H9 (cell line): ENCODE measurements around the gene WDFY1. TPM values are rescaled to one million over a fixed set of nuclear protein-coding genes. Genes with fewer than 3 reads are reported as not detected.

Source experiments
- DNase-seq: peaks from one replicate; pipeline ENCODE4 v3.0.0-alpha.2; 2017
- H2AFZ ChIP-seq: one replicate; pipeline ENCODE4 v1.6.1; 2013; ENCODE audit warnings: mild to moderate bottlenecking, low read length, control low read depth, moderate library complexity
- H2AK5ac ChIP-seq: 2 replicates; pipeline ENCODE4 v1.6.1; 2013; ENCODE audit warnings: low read length, control low read depth, mixed read lengths; ENCODE audit not compliant: insufficient read length
- H2BK120ac ChIP-seq: one replicate; pipeline ENCODE4 v1.6.1; 2013; ENCODE audit warnings: low read depth, mild to moderate bottlenecking, low read length, control low read depth, inconsistent platforms; ENCODE audit not compliant: poor library complexity, severe bottlenecking
- H2BK12ac ChIP-seq: 2 replicates; pipeline ENCODE4 v1.6.1; 2013; ENCODE audit warnings: low read length, control low read depth, mixed read lengths, low read depth; ENCODE audit not compliant: insufficient read length
- H2BK15ac ChIP-seq: 2 replicates; pipeline ENCODE4 v1.6.1; 2013; ENCODE audit warnings: low read depth, low read length, control low read depth
- H2BK20ac ChIP-seq: one replicate; pipeline ENCODE4 v1.6.1; 2013; ENCODE audit warnings: low read depth, mild to moderate bottlenecking, low read length, control low read depth, inconsistent platforms; ENCODE audit not compliant: poor library complexity, severe bottlenecking
- H2BK5ac ChIP-seq: 2 replicates; pipeline ENCODE4 v1.6.1; 2013; ENCODE audit warnings: low read length, control low read depth, mixed read lengths; ENCODE audit not compliant: insufficient read length
- H3K14ac ChIP-seq: 2 replicates; pipeline ENCODE4 v1.6.1; 2013; ENCODE audit warnings: low read length, control low read depth; ENCODE audit not compliant: insufficient read depth
- H3K18ac ChIP-seq: 2 replicates; pipeline ENCODE4 v1.6.1; 2013; ENCODE audit warnings: low read depth, mild to moderate bottlenecking, mixed read lengths, low read length, control low read depth; ENCODE audit not compliant: insufficient read length
- H3K23ac ChIP-seq: 2 replicates; pipeline ENCODE4 v1.6.1; 2013; ENCODE audit warnings: low read length, control low read depth, mixed read lengths, low read depth; ENCODE audit not compliant: insufficient read length
- H3K23me2 ChIP-seq: 2 replicates; pipeline ENCODE4 v1.6.1; 2013; ENCODE audit warnings: low read depth, mild to moderate bottlenecking, mixed read lengths, low read length, control low read depth; ENCODE audit not compliant: insufficient read length, poor library complexity, severe bottlenecking
- H3K27ac ChIP-seq: 2 replicates; pipeline ENCODE4 v1.5.1; 2013; ENCODE audit warnings: low read length, control low read depth, mixed read lengths, low read depth; ENCODE audit not compliant: insufficient read length
- H3K27me3 ChIP-seq: 2 replicates; pipeline ENCODE4 v1.6.1; 2013; ENCODE audit warnings: low read length, control low read depth, inconsistent platforms; ENCODE audit not compliant: insufficient read depth
- H3K4ac ChIP-seq: 2 replicates; pipeline ENCODE4 v1.6.1; 2013; ENCODE audit warnings: low read depth, mild to moderate bottlenecking, control low read depth, inconsistent platforms, low read length, moderate library complexity
- H3K4me1 ChIP-seq: 2 replicates; pipeline ENCODE4 v1.6.1; 2013; ENCODE audit warnings: low read length, control low read depth, inconsistent platforms; ENCODE audit not compliant: insufficient read depth
- H3K4me2 ChIP-seq: 2 replicates; pipeline ENCODE4 v1.6.1; 2013; ENCODE audit warnings: low read length, control low read depth, mixed read lengths; ENCODE audit not compliant: insufficient read length, insufficient read depth
- H3K56ac ChIP-seq: 2 replicates; pipeline ENCODE4 v1.6.1; 2013; ENCODE audit warnings: low read depth, mild to moderate bottlenecking, mixed read lengths, low read length, control low read depth; ENCODE audit not compliant: insufficient read length
- H3K79me1 ChIP-seq: 2 replicates; pipeline ENCODE4 v1.6.1; 2013; ENCODE audit warnings: low read depth, mild to moderate bottlenecking, moderate library complexity, low read length, control low read depth, inconsistent platforms; ENCODE audit not compliant: insufficient read depth, poor library complexity, severe bottlenecking
- H3K79me2 ChIP-seq: 2 replicates; pipeline ENCODE4 v1.6.1; 2013; ENCODE audit warnings: low read length, control low read depth, inconsistent platforms; ENCODE audit not compliant: insufficient read depth
- H3K9ac ChIP-seq: 2 replicates; pipeline ENCODE4 v1.6.1; 2013; ENCODE audit warnings: low read length, control low read depth, mixed read lengths; ENCODE audit not compliant: insufficient read length; ENCODE audit errors: extremely low read depth
- H3K9me3 ChIP-seq: one replicate; pipeline ENCODE4 v1.6.1; 2013; ENCODE audit warnings: low read depth, low read length, inconsistent platforms; ENCODE audit not compliant: control insufficient read depth
- H3T11ph ChIP-seq: one replicate; pipeline ENCODE4 v1.6.1; 2013; ENCODE audit warnings: mild to moderate bottlenecking, low read length, control low read depth, inconsistent platforms
- H4K20me1 ChIP-seq: one replicate; pipeline ENCODE4 v1.6.1; 2013; ENCODE audit not compliant: control insufficient read depth, insufficient read length, insufficient read depth
- H4K5ac ChIP-seq: 2 replicates; pipeline ENCODE4 v1.6.1; 2013; ENCODE audit warnings: low read depth, mild to moderate bottlenecking, mixed read lengths, low read length, control low read depth; ENCODE audit not compliant: insufficient read length
- H4K8ac ChIP-seq: replicated peaks from 2 replicates; pipeline ENCODE4 v1.6.1; 2013; ENCODE audit warnings: low read length, control low read depth, mixed read lengths, low read depth; ENCODE audit not compliant: insufficient read length
- H4K91ac ChIP-seq: 2 replicates; pipeline ENCODE4 v1.6.1; 2013; ENCODE audit warnings: low read depth, mild to moderate bottlenecking, moderate library complexity, mixed read lengths, low read length, control low read depth; ENCODE audit not compliant: insufficient read length
- H3K27ac Mint-ChIP-seq, 3 experiments: 2 replicates in 2 of 3; 3 replicates in 1 of 3; pipeline ENCODE4 v1.8.0; 2020 to 2021; ENCODE audit warnings: mixed read lengths in 3 of 3, mild to moderate bottlenecking in 1 of 3, moderate library complexity in 1 of 3
- H3K27me3 Mint-ChIP-seq: 2 replicates; pipeline ENCODE4 v1.8.0; 2021; ENCODE audit warnings: low read depth, mild to moderate bottlenecking, moderate library complexity, mixed read lengths
- H3K36me3 Mint-ChIP-seq, 3 experiments: 2 replicates in 2 of 3; 3 replicates in 1 of 3; pipeline ENCODE4 v1.8.0; 2020 to 2021; ENCODE audit warnings: low read depth in 3 of 3, mixed read lengths in 3 of 3; ENCODE audit not compliant: insufficient read depth in 1 of 3
- H3K4me1 Mint-ChIP-seq, 2 experiments: 2 replicates each; pipeline ENCODE4 v1.8.0; 2020; ENCODE audit warnings: mixed read lengths in 2 of 2
- H3K4me3 Mint-ChIP-seq, 2 experiments: 2 replicates in 1 of 2; 3 replicates in 1 of 2; pipeline ENCODE4 v1.8.0; 2020 to 2021; ENCODE audit warnings: mild to moderate bottlenecking in 2 of 2, mixed read lengths in 2 of 2, moderate library complexity in 1 of 2
- H3K9me3 Mint-ChIP-seq, 2 experiments: 2 replicates in 1 of 2; 3 replicates in 1 of 2; pipeline ENCODE4 v1.8.0; 2020; ENCODE audit warnings: mild to moderate bottlenecking in 2 of 2, mixed read lengths in 2 of 2, moderate library complexity in 1 of 2
- WGBS: extraction: QIAGEN DNeasy Blood & Tissue Kit; methylation state at CpG from one replicate; pipeline ENCODE4 v1.1.7; 2013; ENCODE audit warnings: missing lambda C conversion rate, low lambda C conversion rate, mixed read lengths; ENCODE audit not compliant: insufficient read length; ENCODE audit errors: extremely low coverage; 5-methylcytosine and 5-hydroxymethylcytosine counted together
- total RNA-seq: library from RNA; stranded (reverse); gene quantifications from 2 replicates; pipeline ENCODE4 v1.2.1, GENCODE V29; 2021
- TF ChIP-seq, protein P1 (sequence below): fragments of 200-600 bp; sonication (generic); conservative IDR thresholded peaks from 3 replicates; pipeline ENCODE4 v1.8.0; 2021; ENCODE audit warnings: antibody characterized with exemption, mild to moderate bottlenecking

Gene WDFY1
- total RNA-seq, 1 experiment from 2014 or later, result 54.1 TPM

DNA sequence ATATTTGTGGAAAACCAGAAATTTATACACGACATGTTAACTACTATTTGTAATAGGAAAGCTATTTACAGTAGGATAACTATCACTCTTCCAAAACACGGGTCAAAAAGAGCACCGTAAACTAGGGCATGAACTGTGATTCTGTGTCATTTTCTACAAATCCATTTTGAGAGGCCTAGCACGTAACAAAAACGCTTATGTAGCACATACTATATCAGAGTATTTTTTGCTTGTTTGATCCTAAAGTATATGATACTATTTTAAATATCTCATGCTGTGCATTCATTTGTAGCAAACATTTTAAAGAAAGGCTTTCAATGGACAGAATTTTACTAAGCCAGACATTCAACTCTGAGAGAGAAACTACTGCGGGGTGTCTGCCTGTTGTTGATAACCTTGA lies 45.1 kb downstream of the WDFY1 start:
- no peak overlapping the region for H4K91ac ChIP-seq
- peaks cover 14 to 52% (median 51%) of the 10 kb centered on the region in 3 experiments; a peak in 6 of 7 replicates for H3K36me3 Mint-ChIP-seq

More for the DNA sequence above, 45.1 kb downstream of the WDFY1 start:
- Mint-ChIP-seq H3K4me3 (no peak overlapping the region), H3K27ac (no peak overlapping the region), H3K9me3 (no peaks in the 10 kb centered on the region), H3K27me3 (no peaks in the 10 kb centered on the region), H3K4me1 (no peaks in the 10 kb centered on the region)
- Histone ChIP-seq H4K5ac (no peak overlapping the region), H2BK15ac (no peak overlapping the region), H3K4me1 (no peaks in the 10 kb centered on the region), H3K79me1 (no peaks in the 10 kb centered on the region), H3K9ac (no peak overlapping the region), H4K8ac (no peak overlapping the region), H3K9me3 (no peaks in the 10 kb centered on the region), H3K23me2 (no peaks in the 10 kb centered on the region), H3K4ac (no peak overlapping the region), H2BK120ac (no peak overlapping the region), H3K4me2 (no peak overlapping the region), H3K27me3 (no peaks in the 10 kb centered on the region), H3K79me2 (no peaks in the 10 kb centered on the region), H2BK12ac (no peak overlapping the region), H3T11ph (no peak overlapping the region), H3K23ac (no peak overlapping the region), H2BK5ac (no peak overlapping the region), H2AK5ac (no peak overlapping the region), H3K14ac (no peak overlapping the region), H3K27ac (no peak overlapping the region), H2AFZ (no peak overlapping the region), H3K18ac (no peak overlapping the region), H4K20me1 (no peaks in the 10 kb centered on the region), H2BK20ac (no peak overlapping the region), H3K56ac (no peak overlapping the region)
- no peak for DNase-seq
- TF ChIP-seq, protein P1, sequence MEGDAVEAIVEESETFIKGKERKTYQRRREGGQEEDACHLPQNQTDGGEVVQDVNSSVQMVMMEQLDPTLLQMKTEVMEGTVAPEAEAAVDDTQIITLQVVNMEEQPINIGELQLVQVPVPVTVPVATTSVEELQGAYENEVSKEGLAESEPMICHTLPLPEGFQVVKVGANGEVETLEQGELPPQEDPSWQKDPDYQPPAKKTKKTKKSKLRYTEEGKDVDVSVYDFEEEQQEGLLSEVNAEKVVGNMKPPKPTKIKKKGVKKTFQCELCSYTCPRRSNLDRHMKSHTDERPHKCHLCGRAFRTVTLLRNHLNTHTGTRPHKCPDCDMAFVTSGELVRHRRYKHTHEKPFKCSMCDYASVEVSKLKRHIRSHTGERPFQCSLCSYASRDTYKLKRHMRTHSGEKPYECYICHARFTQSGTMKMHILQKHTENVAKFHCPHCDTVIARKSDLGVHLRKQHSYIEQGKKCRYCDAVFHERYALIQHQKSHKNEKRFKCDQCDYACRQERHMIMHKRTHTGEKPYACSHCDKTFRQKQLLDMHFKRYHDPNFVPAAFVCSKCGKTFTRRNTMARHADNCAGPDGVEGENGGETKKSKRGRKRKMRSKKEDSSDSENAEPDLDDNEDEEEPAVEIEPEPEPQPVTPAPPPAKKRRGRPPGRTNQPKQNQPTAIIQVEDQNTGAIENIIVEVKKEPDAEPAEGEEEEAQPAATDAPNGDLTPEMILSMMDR, result no peak
- no CpG with 5 or more reads among the region's 6 CpGs for WGBS
